GM23338 (cell line): Measurements from ENCODE around the gene NECAP2. TPM values are rescaled to one million over a fixed set of nuclear protein-coding genes. Genes with fewer than 3 reads are reported as not detected.
A peak's percentile ranks its signal among the peaks of the same experiment; 100 is the strongest.

Experiments used
- ATAC-seq: fragments of 200-7000 bp; cut with Tn5 transposase; 3 replicates; pipeline ENCODE4 v1.9.1; 2020
- DNase-seq: peaks from one replicate; pipeline ENCODE4 v3.0.0-alpha.2; 2015; ENCODE audit warnings: low spot score
- H2AFZ ChIP-seq: fragments of 200-600 bp; sonication (generic); 2 replicates; pipeline ENCODE4 v1.8.0; 2016; ENCODE audit warnings: antibody characterized with exemption, mild to moderate bottlenecking, moderate library complexity
- H3F3A ChIP-seq: fragments of 200-600 bp; sonication (generic); replicated peaks from 2 replicates; pipeline ENCODE4 v1.8.0; 2017; ENCODE audit warnings: antibody characterized with exemption, mixed run types, low read depth
- H3K27ac ChIP-seq: fragments of 200-600 bp; sonication (generic); 2 replicates; pipeline ENCODE4 v1.6.1; 2016; ENCODE audit warnings: low read depth
- H3K27me3 ChIP-seq: fragments of 200-600 bp; sonication (generic); 2 replicates; pipeline ENCODE4 v1.8.0; 2016; ENCODE audit warnings: mild to moderate bottlenecking, mixed run types, moderate library complexity; ENCODE audit not compliant: insufficient read depth
- H3K36me3 ChIP-seq: fragments of 200-600 bp; sonication (generic); 2 replicates; pipeline ENCODE4 v1.8.0; 2016; ENCODE audit warnings: mild to moderate bottlenecking; ENCODE audit not compliant: insufficient read depth
- H3K4me1 ChIP-seq: fragments of 200-600 bp; sonication (generic); 2 replicates; pipeline ENCODE4 v1.8.0; 2016; ENCODE audit warnings: mild to moderate bottlenecking, moderate library complexity; ENCODE audit not compliant: insufficient read depth
- H3K4me2 ChIP-seq: fragments of 200-600 bp; sonication (generic); 2 replicates; pipeline ENCODE4 v1.7.1; 2017; ENCODE audit warnings: mixed run types
- H3K4me3 ChIP-seq: fragments of 200-600 bp; sonication (generic); 2 replicates; pipeline ENCODE4 v1.6.1; 2016; ENCODE audit warnings: mixed run types
- H3K79me2 ChIP-seq: fragments of 200-600 bp; sonication (generic); replicated peaks from 2 replicates; pipeline ENCODE4 v1.8.0; 2017; ENCODE audit warnings: mild to moderate bottlenecking; ENCODE audit not compliant: insufficient read depth
- H3K9me2 ChIP-seq: fragments of 200-600 bp; sonication (generic); 2 replicates; pipeline ENCODE4 v1.8.0; 2017; ENCODE audit not compliant: insufficient read depth
- H4K20me1 ChIP-seq: fragments of 200-600 bp; sonication (generic); replicated peaks from 2 replicates; pipeline ENCODE4 v1.8.0; 2017; ENCODE audit warnings: mild to moderate bottlenecking; ENCODE audit not compliant: insufficient read depth
- H3K27ac Mint-ChIP-seq: 2 replicates; pipeline ENCODE4 v1.8.0; 2020; ENCODE audit warnings: inconsistent platforms, mild to moderate bottlenecking, moderate library complexity, mixed read lengths
- H3K27me3 Mint-ChIP-seq: 3 replicates; pipeline ENCODE4 v1.8.0; 2022; ENCODE audit warnings: low read depth, mild to moderate bottlenecking, moderate library complexity, mixed read lengths, inconsistent platforms; ENCODE audit not compliant: insufficient read depth, poor library complexity
- H3K36me3 Mint-ChIP-seq: 3 replicates; pipeline ENCODE4 v1.8.0; 2021; ENCODE audit warnings: low read depth, mild to moderate bottlenecking, inconsistent platforms, moderate library complexity, mixed read lengths
- H3K4me1 Mint-ChIP-seq: 3 replicates; pipeline ENCODE4 v1.8.0; 2020; ENCODE audit warnings: mild to moderate bottlenecking, inconsistent platforms, mixed read lengths
- H3K4me3 Mint-ChIP-seq: 3 replicates; pipeline ENCODE4 v1.8.0; 2021; ENCODE audit warnings: moderate library complexity, mild to moderate bottlenecking, inconsistent platforms, mixed read lengths
- H3K9me3 Mint-ChIP-seq: 3 replicates; pipeline ENCODE4 v1.8.0; 2020; ENCODE audit warnings: moderate library complexity, mild to moderate bottlenecking, inconsistent platforms, mixed read lengths
- polyA plus RNA-seq: library from polyadenylated mRNA; unstranded; fragments of >200 nt; fragmentation: Nextera tagmentation; extraction: Ambion mirVana; gene quantifications from 2 replicates; pipeline ENCODE4 v1.2.1, GENCODE V29; 2016
- total RNA-seq: library from RNA; depleted of rRNA; stranded (reverse); fragments of >200 nt; shearing (Covaris generic); gene quantifications from 2 replicates; pipeline ENCODE4 v1.2.3, GENCODE V29; 2014
- TF ChIP-seq, protein P1 (sequence below): fragments of 250-450 bp; sonication (Bioruptor Pico); IDR thresholded peaks from 2 replicates; pipeline ENCODE4 v1.5.0; 2020; ENCODE audit warnings: mild to moderate bottlenecking, moderate library complexity
- TF ChIP-seq, protein P2 (sequence below): IDR thresholded peaks from one replicate; pipeline ENCODE4 v1.6.1; 2018; ENCODE audit warnings: antibody characterized with exemption; ENCODE audit not compliant: unreplicated experiment
- TF ChIP-seq, protein P3 (sequence below), 2 experiments: fragments of 200-600 bp in 1 of 2; sonication (generic) in 1 of 2; conservative IDR thresholded peaks; 2 replicates each; pipeline versions ENCODE4 v1.5.1 to v1.6.1; 2016 to 2017; ENCODE audit warnings: antibody characterized with exemption in 2 of 2, low read depth in 2 of 2, mild to moderate bottlenecking in 2 of 2, moderate library complexity in 1 of 2

Gene NECAP2
- total and polyA plus RNA-seq, 2 experiments from 2014 or later = 20.2 to 28.9 TPM

DNA sequence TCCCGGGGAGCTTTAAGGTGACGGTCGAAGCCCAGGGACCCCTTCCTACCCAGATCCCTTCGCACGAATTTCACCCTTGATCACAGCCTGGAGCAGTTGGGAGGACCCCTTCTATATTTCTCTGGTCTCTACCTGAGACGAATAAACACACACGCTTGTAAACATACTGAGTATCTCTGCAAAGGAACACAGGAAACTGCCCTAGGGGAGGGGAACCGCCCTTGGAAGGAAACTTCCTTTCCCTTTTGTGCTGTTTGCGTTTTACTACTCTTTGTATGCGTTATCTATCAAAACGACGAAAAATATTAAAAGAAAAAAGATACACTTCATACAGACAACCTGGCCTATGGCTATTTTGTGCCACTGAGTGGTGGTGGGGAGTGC lies 750 bp downstream of the NECAP2 start (continued):
- TF ChIP-seq, protein P1, sequence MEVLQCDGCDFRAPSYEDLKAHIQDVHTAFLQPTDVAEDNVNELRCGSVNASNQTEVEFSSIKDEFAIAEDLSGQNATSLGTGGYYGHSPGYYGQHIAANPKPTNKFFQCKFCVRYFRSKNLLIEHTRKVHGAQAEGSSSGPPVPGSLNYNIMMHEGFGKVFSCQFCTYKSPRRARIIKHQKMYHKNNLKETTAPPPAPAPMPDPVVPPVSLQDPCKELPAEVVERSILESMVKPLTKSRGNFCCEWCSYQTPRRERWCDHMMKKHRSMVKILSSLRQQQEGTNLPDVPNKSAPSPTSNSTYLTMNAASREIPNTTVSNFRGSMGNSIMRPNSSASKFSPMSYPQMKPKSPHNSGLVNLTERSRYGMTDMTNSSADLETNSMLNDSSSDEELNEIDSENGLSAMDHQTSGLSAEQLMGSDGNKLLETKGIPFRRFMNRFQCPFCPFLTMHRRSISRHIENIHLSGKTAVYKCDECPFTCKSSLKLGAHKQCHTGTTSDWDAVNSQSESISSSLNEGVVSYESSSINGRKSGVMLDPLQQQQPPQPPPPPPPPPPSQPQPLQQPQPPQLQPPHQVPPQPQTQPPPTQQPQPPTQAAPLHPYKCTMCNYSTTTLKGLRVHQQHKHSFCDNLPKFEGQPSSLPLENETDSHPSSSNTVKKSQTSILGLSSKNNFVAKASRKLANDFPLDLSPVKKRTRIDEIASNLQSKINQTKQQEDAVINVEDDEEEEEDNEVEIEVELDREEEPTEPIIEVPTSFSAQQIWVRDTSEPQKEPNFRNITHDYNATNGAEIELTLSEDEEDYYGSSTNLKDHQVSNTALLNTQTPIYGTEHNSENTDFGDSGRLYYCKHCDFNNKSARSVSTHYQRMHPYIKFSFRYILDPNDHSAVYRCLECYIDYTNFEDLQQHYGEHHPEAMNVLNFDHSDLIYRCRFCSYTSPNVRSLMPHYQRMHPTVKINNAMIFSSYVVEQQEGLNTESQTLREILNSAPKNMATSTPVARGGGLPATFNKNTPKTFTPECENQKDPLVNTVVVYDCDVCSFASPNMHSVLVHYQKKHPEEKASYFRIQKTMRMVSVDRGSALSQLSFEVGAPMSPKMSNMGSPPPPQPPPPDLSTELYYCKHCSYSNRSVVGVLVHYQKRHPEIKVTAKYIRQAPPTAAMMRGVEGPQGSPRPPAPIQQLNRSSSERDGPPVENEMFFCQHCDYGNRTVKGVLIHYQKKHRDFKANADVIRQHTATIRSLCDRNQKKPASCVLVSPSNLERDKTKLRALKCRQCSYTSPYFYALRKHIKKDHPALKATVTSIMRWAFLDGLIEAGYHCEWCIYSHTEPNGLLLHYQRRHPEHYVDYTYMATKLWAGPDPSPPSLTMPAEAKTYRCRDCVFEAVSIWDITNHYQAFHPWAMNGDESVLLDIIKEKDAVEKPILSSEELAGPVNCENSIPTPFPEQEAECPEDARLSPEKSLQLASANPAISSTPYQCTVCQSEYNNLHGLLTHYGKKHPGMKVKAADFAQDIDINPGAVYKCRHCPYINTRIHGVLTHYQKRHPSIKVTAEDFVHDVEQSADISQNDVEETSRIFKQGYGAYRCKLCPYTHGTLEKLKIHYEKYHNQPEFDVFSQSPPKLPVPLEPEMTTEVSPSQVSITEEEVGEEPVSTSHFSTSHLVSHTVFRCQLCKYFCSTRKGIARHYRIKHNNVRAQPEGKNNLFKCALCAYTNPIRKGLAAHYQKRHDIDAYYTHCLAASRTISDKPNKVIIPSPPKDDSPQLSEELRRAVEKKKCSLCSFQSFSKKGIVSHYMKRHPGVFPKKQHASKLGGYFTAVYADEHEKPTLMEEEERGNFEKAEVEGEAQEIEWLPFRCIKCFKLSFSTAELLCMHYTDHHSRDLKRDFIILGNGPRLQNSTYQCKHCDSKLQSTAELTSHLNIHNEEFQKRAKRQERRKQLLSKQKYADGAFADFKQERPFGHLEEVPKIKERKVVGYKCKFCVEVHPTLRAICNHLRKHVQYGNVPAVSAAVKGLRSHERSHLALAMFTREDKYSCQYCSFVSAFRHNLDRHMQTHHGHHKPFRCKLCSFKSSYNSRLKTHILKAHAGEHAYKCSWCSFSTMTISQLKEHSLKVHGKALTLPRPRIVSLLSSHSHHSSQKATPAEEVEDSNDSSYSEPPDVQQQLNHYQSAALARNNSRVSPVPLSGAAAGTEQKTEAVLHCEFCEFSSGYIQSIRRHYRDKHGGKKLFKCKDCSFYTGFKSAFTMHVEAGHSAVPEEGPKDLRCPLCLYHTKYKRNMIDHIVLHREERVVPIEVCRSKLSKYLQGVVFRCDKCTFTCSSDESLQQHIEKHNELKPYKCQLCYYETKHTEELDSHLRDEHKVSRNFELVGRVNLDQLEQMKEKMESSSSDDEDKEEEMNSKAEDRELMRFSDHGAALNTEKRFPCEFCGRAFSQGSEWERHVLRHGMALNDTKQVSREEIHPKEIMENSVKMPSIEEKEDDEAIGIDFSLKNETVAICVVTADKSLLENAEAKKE = no peak
- TF ChIP-seq, protein P2, sequence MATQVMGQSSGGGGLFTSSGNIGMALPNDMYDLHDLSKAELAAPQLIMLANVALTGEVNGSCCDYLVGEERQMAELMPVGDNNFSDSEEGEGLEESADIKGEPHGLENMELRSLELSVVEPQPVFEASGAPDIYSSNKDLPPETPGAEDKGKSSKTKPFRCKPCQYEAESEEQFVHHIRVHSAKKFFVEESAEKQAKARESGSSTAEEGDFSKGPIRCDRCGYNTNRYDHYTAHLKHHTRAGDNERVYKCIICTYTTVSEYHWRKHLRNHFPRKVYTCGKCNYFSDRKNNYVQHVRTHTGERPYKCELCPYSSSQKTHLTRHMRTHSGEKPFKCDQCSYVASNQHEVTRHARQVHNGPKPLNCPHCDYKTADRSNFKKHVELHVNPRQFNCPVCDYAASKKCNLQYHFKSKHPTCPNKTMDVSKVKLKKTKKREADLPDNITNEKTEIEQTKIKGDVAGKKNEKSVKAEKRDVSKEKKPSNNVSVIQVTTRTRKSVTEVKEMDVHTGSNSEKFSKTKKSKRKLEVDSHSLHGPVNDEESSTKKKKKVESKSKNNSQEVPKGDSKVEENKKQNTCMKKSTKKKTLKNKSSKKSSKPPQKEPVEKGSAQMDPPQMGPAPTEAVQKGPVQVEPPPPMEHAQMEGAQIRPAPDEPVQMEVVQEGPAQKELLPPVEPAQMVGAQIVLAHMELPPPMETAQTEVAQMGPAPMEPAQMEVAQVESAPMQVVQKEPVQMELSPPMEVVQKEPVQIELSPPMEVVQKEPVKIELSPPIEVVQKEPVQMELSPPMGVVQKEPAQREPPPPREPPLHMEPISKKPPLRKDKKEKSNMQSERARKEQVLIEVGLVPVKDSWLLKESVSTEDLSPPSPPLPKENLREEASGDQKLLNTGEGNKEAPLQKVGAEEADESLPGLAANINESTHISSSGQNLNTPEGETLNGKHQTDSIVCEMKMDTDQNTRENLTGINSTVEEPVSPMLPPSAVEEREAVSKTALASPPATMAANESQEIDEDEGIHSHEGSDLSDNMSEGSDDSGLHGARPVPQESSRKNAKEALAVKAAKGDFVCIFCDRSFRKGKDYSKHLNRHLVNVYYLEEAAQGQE = no peak

DNA sequence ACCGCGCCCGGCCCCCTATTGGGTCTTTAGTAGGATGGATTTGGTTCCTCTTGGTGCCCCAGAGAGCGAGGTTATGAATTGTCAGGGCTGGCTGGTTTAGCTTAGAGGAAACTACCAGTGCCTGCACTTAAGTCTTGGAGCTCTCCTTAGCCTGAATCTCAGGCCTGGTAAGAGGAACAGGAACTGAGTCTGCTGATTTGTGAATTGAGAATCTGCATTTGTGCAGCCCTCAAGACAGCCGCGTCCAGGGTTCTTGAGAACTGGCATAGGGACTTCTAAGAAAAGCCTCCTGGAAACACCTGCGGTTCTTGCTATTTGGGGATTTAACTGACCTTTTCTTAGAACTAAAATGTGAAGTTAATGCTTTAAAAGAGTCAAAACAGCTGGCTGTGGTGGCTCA lies 1.7 kb downstream of the NECAP2 start:
- Mint-ChIP-seq H3K27me3 (peaks cover 14% of the 10 kb centered on the region), H3K4me3 (peak overlapping the region; percentile 95; the same call in 2 of the 3 replicates), H3K36me3 (peaks cover 12% of the 10 kb centered on the region), H3K9me3 (no peaks in the 10 kb centered on the region), H3K27ac (no peak overlapping the region), H3K4me1 (0 out of 3 replicates have a peak, but pooled peaks cover 7% of the 10 kb centered on the region)
- no peak overlapping the region for H3K27ac ChIP-seq
- ATAC-seq = no peak
- H2AFZ ChIP-seq = no peak overlapping the region
- peaks cover 8% of the 10 kb centered on the region for H3F3A ChIP-seq
- peaks cover 16% of the 10 kb centered on the region for H3K79me2 ChIP-seq
- H3K4me3 ChIP-seq = no peak overlapping the region
- H3K9me2 ChIP-seq = no peaks in the 10 kb centered on the region
- H3K27me3 ChIP-seq = peaks cover 10% of the 10 kb centered on the region; the same call in 1 of the 2 replicates
- no peaks in the 10 kb centered on the region; the same call in 1 of the 2 replicates for H3K4me1 ChIP-seq
- peaks cover 36% of the 10 kb centered on the region; the same call in 1 of the 2 replicates for H4K20me1 ChIP-seq
- no peaks in the 10 kb centered on the region for H3K36me3 ChIP-seq
- no peak for DNase-seq
- H3K4me2 ChIP-seq = no peak overlapping the region
- TF ChIP-seq, protein P2 = no peak
- TF ChIP-seq, protein P3, sequence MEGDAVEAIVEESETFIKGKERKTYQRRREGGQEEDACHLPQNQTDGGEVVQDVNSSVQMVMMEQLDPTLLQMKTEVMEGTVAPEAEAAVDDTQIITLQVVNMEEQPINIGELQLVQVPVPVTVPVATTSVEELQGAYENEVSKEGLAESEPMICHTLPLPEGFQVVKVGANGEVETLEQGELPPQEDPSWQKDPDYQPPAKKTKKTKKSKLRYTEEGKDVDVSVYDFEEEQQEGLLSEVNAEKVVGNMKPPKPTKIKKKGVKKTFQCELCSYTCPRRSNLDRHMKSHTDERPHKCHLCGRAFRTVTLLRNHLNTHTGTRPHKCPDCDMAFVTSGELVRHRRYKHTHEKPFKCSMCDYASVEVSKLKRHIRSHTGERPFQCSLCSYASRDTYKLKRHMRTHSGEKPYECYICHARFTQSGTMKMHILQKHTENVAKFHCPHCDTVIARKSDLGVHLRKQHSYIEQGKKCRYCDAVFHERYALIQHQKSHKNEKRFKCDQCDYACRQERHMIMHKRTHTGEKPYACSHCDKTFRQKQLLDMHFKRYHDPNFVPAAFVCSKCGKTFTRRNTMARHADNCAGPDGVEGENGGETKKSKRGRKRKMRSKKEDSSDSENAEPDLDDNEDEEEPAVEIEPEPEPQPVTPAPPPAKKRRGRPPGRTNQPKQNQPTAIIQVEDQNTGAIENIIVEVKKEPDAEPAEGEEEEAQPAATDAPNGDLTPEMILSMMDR (conservative IDR thresholded peaks at IDR 0.05; ENCODE audit: low read depth in 2 of 2) = no peak
